Activated CD4-positive, alpha-beta T cell treated with anti-CD3 and anti-CD28 coated beads, Interleukin-2, amount 50 U/mL, for 48 hours (primary cell): Measurements from ENCODE around the gene CNGB1.
"Not testable (repeated sequence)": the region's sequence is repeated elsewhere in the genome, so short reads cannot be mapped to it uniquely, and the experiment has no call there.

Source experiments
- DNase-seq, 2 experiments: peaks; one replicate each; pipeline ENCODE4 v3.0.0-alpha.2; 2020

The CNGB1 gene

GRCh38 chr16:57970970-57971369, at the start of gene CNGB1:
Gene CNGB1 (minus strand): TSS chr16:57971128. CDS start chr16:57967286, 3,842 bp downstream.
- no peak for DNase-seq

GRCh38 chr16:58019866-58020538, 49.1 kb upstream of the CNGB1 start:
- DNase-seq, result no peak

GRCh38 chr16:58018803-58019202, 47.9 kb upstream of the CNGB1 start:
- no peak for DNase-seq

GRCh38 chr16:58016840-58017446, 46.0 kb upstream of the CNGB1 start:
- DNase-seq, result no peak

GRCh38 chr16:58013201-58013956, 42.5 kb upstream of the CNGB1 start:
- no peak for DNase-seq

GRCh38 chr16:58012481-58012880, 41.6 kb upstream of the CNGB1 start:
- no peak for DNase-seq

GRCh38 chr16:58011652-58012051, 40.7 kb upstream of the CNGB1 start:
- DNase-seq, result no peak

- no peak for DNase-seq
These were observed 40.0 kb upstream of the CNGB1 start for GRCh38 chr16:58010886-58011285.

- no peak for DNase-seq
These were observed 39.0 kb upstream of the CNGB1 start for GRCh38 chr16:58009856-58010416.

GRCh38 chr16:58004736-58005135, 33.8 kb upstream of the CNGB1 start:
- DNase-seq, result not testable (repeated sequence)

- DNase-seq, result no peak
These were observed 32.0 kb upstream of the CNGB1 start for GRCh38 chr16:58002936-58003335.

- DNase-seq, result no peak
These were observed 31.5 kb upstream of the CNGB1 start for GRCh38 chr16:58002416-58002800.

GRCh38 chr16:58001781-58002415, 31.0 kb upstream of the CNGB1 start:
- DNase-seq, result no peak

GRCh38 chr16:58000706-58001676, 30.1 kb upstream of the CNGB1 start, which contains the start of gene USB1:
Gene USB1 (plus strand): TSS chr16:58001407. CDS start chr16:58001484, 77 bp downstream.
- peak; percentile 79 to 82 for DNase-seq

- peak in 1 of 2 experiments; percentile 30 for DNase-seq
These were observed 29.2 kb upstream of the CNGB1 start, which contains the start of gene ZNF319 for GRCh38 chr16:57999971-58000705. Gene ZNF319 (minus strand): TSS chr16:58000672. CDS start chr16:57998265, 2,407 bp downstream.

- peak in 1 of 2 experiments; percentile 45 for DNase-seq
These were observed 28.5 kb upstream of the CNGB1 start for GRCh38 chr16:57999366-57999970.

- DNase-seq, result no peak
These were observed 28.1 kb upstream of the CNGB1 start for GRCh38 chr16:57998992-57999365.

GRCh38 chr16:57998486-57998885, 27.6 kb upstream of the CNGB1 start:
- peak; percentile 71 to 76 for DNase-seq

GRCh38 chr16:57997528-57998265, 26.8 kb upstream of the CNGB1 start:
- no peak for DNase-seq

- DNase-seq, result no peak
These were observed 26.2 kb upstream of the CNGB1 start for GRCh38 chr16:57997176-57997527.
